Fibroblast of lung (primary cell): ENCODE data around the gene TANGO2. TPM values are rescaled to one million over a fixed set of nuclear protein-coding genes. Genes with fewer than 3 reads are reported as not detected.

Experiments used
- DNase-seq, 2 donors: peaks; one replicate each; pipeline versions ENCODE4 v3.0.0 to v3.0.0-alpha.2; 2010; ENCODE audit warnings: low read depth in 2 of 2
- H2AFZ ChIP-seq: 2 replicates; pipeline ENCODE4 v1.5.1; 2012; ENCODE audit warnings: low read length, control low read depth, inconsistent platforms
- H3K27ac ChIP-seq: 2 replicates; pipeline ENCODE4 v1.5.1; 2011; ENCODE audit warnings: low read length, control low read depth; ENCODE audit not compliant: insufficient read depth
- H3K27me3 ChIP-seq: 2 replicates; pipeline ENCODE4 v1.5.1; 2011; ENCODE audit warnings: mild to moderate bottlenecking, low read length; ENCODE audit not compliant: control insufficient read depth, insufficient read depth
- H3K36me3 ChIP-seq: 2 replicates; pipeline ENCODE4 v1.5.1; 2011; ENCODE audit warnings: low read length; ENCODE audit not compliant: control insufficient read depth, insufficient read depth
- H3K4me1 ChIP-seq: 2 replicates; pipeline ENCODE4 v1.5.1; 2011; ENCODE audit warnings: low read length; ENCODE audit not compliant: control insufficient read depth, insufficient read depth; ENCODE audit errors: extremely low read depth
- H3K4me2 ChIP-seq: 2 replicates; pipeline ENCODE4 v1.5.1; 2011; ENCODE audit warnings: low read length, control low read depth; ENCODE audit not compliant: insufficient read depth; ENCODE audit errors: extremely low read depth
- H3K4me3 ChIP-seq, 4 experiments: fragments of 200-600 bp in 1 of 4; sonication (generic) in 1 of 4; replicated peaks in 1 of 4; 2 replicates each; pipeline ENCODE4 v1.5.1; 2011 to 2016; ENCODE audit warnings: low read length in 4 of 4, low read depth in 3 of 4, mild to moderate bottlenecking in 3 of 4, control low read depth in 2 of 4, inconsistent platforms in 1 of 4, mixed read lengths in 1 of 4; ENCODE audit not compliant: insufficient read depth in 1 of 4; ENCODE audit errors: control extremely low read depth in 1 of 4
- H3K79me2 ChIP-seq: 2 replicates; pipeline ENCODE4 v1.5.1; 2012; ENCODE audit warnings: mild to moderate bottlenecking, low read length, inconsistent platforms; ENCODE audit not compliant: control insufficient read depth, insufficient read depth
- H3K9ac ChIP-seq: 2 replicates; pipeline ENCODE4 v1.5.1; 2011; ENCODE audit warnings: mild to moderate bottlenecking, low read length, control low read depth; ENCODE audit not compliant: insufficient read depth
- H3K9me3 ChIP-seq: 2 replicates; pipeline ENCODE4 v1.5.1; 2012; ENCODE audit warnings: low read depth, low read length; ENCODE audit not compliant: control insufficient read depth, insufficient read depth
- H4K20me1 ChIP-seq: 2 replicates; pipeline ENCODE4 v1.5.1; 2011; ENCODE audit warnings: low read length; ENCODE audit not compliant: control insufficient read depth, insufficient read depth; ENCODE audit errors: extremely low read depth
- EZH2 ChIP-seq: IDR thresholded peaks from 2 replicates; pipeline ENCODE4 v1.5.1; 2012; ENCODE audit warnings: low read length, control low read depth, mild to moderate bottlenecking; ENCODE audit errors: missing control alignments
- polyA plus RNA-seq, 2 donors: library from polyadenylated mRNA; depleted of rRNA in 1 of 2; stranded (reverse) in 1 of 2; unstranded in 1 of 2; fragments of >200 nt; gene quantifications; 2 replicates each; pipeline ENCODE4 v1.2.1, GENCODE V29; 2011 to 2012; ENCODE audit warnings: missing spikeins in 1 of 2
- total RNA-seq: library from RNA; depleted of rRNA; stranded (reverse); fragments of >200 nt; gene quantifications from 2 replicates; pipeline ENCODE4 v1.2.1, GENCODE V29; 2014
- TF ChIP-seq, protein P1 (sequence below), 2 donors: IDR thresholded peaks in 1 of 2; conservative IDR thresholded peaks in 1 of 2; 1 replicate in 1 of 2; 2 replicates in 1 of 2; pipeline ENCODE4 v1.5.1; 2011 to 2012; ENCODE audit warnings: low read length in 2 of 2, control low read depth in 1 of 2, inconsistent platforms in 1 of 2, low read depth in 1 of 2, mild to moderate bottlenecking in 1 of 2

TANGO2 gene
- total and polyA plus RNA-seq, 2 donors (not counting 1 experiment from before 2014, with no cell fraction given), result 28.3 to 52.8 TPM

DNA sequence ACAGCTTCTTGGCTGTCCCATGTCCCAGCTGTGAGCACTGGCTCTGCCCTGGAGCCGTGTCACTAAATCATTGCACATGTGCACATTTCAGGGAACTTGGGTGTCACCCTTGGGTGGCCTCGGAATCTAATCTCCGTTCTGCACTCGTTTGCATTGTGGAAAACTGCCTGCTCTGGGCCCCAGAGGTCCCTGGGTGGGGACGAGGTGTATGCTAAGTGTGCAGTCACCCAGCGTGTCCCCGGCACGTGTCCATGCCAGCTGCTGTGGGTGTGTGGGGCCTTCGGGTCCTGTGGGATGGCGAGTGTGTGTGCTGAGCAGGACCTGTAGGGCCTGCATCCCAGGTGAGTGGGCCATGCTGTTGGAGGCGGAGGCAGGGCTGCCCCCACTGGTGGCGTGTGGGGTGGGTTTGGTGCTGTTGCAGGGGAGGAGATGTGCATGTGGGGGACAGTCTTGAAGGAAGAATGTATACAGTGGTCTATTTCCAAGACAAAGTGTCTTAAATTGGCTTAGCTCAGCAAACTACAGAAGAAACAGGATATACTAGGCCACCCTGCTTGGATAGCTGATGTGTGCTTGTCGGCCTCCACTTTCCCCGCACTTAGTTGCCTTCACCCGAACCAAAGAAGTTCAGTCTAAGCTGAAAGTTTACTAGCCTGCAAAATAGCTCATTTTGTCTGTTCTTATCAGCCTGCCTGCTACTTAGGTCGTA, 14.6 kb downstream of the TANGO2 start:
- no peak for TF ChIP-seq EZH2
- Histone ChIP-seq H2AFZ (no peak overlapping the region), H3K4me1 (no peaks in the 10 kb centered on the region), H3K36me3 (peaks cover 2% of the 10 kb centered on the region), H3K27me3 (no peaks in the 10 kb centered on the region), H3K79me2 (no peaks in the 10 kb centered on the region), H3K27ac (no peak overlapping the region), H4K20me1 (no peaks in the 10 kb centered on the region), H3K4me2 (no peak overlapping the region), H3K4me3 (no peak overlapping the region), H3K9ac (no peak overlapping the region), H3K9me3 (no peaks in the 10 kb centered on the region)
- DNase-seq, result no peak

DNA sequence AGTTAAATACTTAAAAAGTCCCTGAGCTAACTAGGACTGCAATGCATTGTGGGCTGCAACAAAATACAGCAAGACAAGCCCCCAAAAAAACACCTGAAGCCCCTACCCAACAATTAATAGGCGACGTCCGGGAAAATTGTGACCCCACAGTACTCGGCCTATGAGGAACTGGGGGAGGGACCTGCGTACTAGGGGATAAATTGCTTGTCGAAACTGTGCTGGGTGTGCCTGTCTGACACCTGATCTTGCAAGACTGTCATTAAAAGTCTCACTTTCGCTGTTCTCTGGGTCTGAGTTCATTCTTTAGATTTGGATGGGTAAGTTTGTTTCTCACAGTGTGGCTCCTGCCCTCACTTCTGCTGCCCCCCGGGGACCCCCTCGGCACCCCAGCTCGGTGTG, 15.2 kb downstream of the TANGO2 start:
- H3K4me1 ChIP-seq, result no peaks in the 10 kb centered on the region
- no peak overlapping the region for H2AFZ ChIP-seq
- DNase-seq, result no peak
- H3K4me3 ChIP-seq, result no peak overlapping the region
- no peaks in the 10 kb centered on the region for H4K20me1 ChIP-seq
- no peak overlapping the region for H3K27ac ChIP-seq
- H3K9me3 ChIP-seq, result no peaks in the 10 kb centered on the region
- no peaks in the 10 kb centered on the region for H3K27me3 ChIP-seq
- no peak overlapping the region for H3K9ac ChIP-seq
- TF ChIP-seq, protein P1, sequence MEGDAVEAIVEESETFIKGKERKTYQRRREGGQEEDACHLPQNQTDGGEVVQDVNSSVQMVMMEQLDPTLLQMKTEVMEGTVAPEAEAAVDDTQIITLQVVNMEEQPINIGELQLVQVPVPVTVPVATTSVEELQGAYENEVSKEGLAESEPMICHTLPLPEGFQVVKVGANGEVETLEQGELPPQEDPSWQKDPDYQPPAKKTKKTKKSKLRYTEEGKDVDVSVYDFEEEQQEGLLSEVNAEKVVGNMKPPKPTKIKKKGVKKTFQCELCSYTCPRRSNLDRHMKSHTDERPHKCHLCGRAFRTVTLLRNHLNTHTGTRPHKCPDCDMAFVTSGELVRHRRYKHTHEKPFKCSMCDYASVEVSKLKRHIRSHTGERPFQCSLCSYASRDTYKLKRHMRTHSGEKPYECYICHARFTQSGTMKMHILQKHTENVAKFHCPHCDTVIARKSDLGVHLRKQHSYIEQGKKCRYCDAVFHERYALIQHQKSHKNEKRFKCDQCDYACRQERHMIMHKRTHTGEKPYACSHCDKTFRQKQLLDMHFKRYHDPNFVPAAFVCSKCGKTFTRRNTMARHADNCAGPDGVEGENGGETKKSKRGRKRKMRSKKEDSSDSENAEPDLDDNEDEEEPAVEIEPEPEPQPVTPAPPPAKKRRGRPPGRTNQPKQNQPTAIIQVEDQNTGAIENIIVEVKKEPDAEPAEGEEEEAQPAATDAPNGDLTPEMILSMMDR (conservative IDR thresholded peaks at IDR 0.05 in 1 of 2, IDR thresholded peaks at IDR 0.05 in 1 of 2; ENCODE audit: low read depth in 1 of 2, low read length in 2 of 2), result no peak
- no peak for TF ChIP-seq EZH2
- no peaks in the 10 kb centered on the region for H3K79me2 ChIP-seq
- H3K36me3 ChIP-seq, result peaks cover 3% of the 10 kb centered on the region
- H3K4me2 ChIP-seq, result no peak overlapping the region

DNA sequence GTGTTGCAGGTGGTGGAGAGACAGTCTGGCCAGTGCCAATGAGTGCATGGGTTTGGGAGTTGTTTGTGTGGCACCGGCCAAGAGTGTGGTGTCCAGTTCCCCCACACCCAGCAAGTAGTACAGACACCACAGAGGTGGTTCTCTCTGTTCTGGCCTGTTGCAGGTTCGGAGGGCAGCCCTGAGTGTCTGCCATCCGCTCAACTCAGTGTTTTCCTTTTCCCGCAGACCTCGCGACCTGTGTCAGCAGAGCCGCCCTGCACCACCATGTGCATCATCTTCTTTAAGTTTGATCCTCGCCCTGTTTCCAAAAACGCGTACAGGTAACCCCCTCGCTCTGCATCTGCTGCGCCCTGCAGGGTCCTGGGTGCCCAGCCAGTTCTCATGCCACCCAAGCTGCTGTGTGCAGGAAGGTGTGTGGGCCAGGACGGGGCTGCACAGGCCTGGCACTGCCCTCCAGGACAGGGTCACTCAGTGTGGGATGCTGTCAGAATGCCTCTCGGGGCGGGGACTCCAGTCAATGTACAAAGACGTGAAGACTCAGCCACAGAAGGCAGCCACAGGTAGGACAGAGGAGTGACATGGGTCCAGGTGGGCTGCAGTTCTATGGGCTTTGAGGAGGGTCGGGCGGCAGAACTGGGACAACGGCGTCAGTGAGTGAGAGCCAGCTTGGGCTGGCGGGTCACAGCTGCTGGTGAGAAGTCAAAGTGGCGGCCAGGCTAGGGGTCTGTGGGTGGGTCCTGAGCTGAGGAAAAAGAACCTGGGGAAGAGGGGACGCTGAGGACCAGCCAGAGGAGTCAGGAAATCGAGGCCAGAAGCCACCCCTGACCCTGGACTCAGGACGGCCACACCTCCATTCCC, 15.9 kb downstream of the TANGO2 start:
- Histone ChIP-seq H3K9ac (no peak overlapping the region), H3K4me2 (no peak overlapping the region), H3K27me3 (no peaks in the 10 kb centered on the region), H4K20me1 (no peaks in the 10 kb centered on the region), H2AFZ (no peak overlapping the region), H3K4me3 (no peak overlapping the region), H3K27ac (no peak overlapping the region), H3K79me2 (no peaks in the 10 kb centered on the region), H3K9me3 (no peaks in the 10 kb centered on the region), H3K4me1 (no peaks in the 10 kb centered on the region), H3K36me3 (peaks cover 3% of the 10 kb centered on the region)
- no peak for DNase-seq
- TF ChIP-seq, protein P1 (conservative IDR thresholded peaks at IDR 0.05 in 1 of 2, IDR thresholded peaks at IDR 0.05 in 1 of 2; ENCODE audit: low read depth in 1 of 2, low read length in 2 of 2), result no peak
- no peak for TF ChIP-seq EZH2
